IPS-20b (cell line): ENCODE data around the gene DNAJC27.

Experiments used
- H3K27ac ChIP-seq: one replicate; pipeline ENCODE4 v1.5.1; 2013; ENCODE audit warnings: low read length
- H3K27me3 ChIP-seq: 2 replicates; pipeline ENCODE4 v1.6.1; 2013; ENCODE audit warnings: mild to moderate bottlenecking, low read length, inconsistent platforms; ENCODE audit not compliant: insufficient read depth
- H3K36me3 ChIP-seq: 2 replicates; pipeline ENCODE4 v1.6.1; 2013; ENCODE audit warnings: low read depth, mild to moderate bottlenecking, inconsistent platforms, low read length, moderate library complexity; ENCODE audit not compliant: insufficient read depth
- H3K4me1 ChIP-seq: 2 replicates; pipeline ENCODE4 v1.6.1; 2013; ENCODE audit warnings: mild to moderate bottlenecking, control low read depth, inconsistent platforms, low read length, moderate library complexity; ENCODE audit not compliant: insufficient read depth
- H3K4me3 ChIP-seq: 2 replicates; pipeline ENCODE4 v1.5.1; 2013; ENCODE audit warnings: mild to moderate bottlenecking, low read length, inconsistent platforms
- H3K9ac ChIP-seq: 2 replicates; pipeline ENCODE4 v1.6.1; 2013; ENCODE audit warnings: low read depth, mild to moderate bottlenecking, inconsistent platforms, low read length, moderate library complexity
- H3K9me3 ChIP-seq: 2 replicates; pipeline ENCODE4 v1.6.1; 2013; ENCODE audit warnings: mild to moderate bottlenecking, low read depth, low read length, inconsistent platforms; ENCODE audit not compliant: insufficient read depth

Gene DNAJC27

GRCh38 chr2:24943427-24944053 is 28.2 kb downstream of the DNAJC27 start:
- no peak overlapping the region for H3K27ac ChIP-seq
- no peaks in the 10 kb centered on the region for H3K9me3 ChIP-seq
- H3K4me3 ChIP-seq: no peak overlapping the region
- no peaks in the 10 kb centered on the region for H3K27me3 ChIP-seq
- no peak overlapping the region for H3K9ac ChIP-seq
- H3K4me1 ChIP-seq: no peaks in the 10 kb centered on the region
- H3K36me3 ChIP-seq: peaks cover 29% of the 10 kb centered on the region

DNA sequence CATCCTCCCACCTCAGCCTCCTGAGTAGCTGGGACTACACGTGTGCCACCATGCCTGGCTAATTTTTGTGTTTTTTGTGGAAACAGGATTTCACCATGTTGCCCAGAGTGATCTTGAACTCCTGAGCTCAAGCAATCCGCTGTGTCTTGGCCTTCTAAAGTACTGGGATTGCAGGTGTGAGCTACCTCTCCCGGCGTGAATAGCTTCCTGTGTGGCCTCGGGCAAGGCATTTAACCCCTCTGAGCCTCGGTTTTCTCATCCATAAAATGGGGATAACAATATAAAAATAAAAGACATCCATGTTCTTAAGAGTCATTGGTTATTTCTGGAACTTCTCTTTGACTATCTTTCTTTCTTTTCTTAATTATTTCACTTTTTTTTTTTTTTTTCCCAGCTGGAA is 32.4 kb downstream of the DNAJC27 start:
- Histone ChIP-seq H3K27ac (no peak overlapping the region), H3K9me3 (no peaks in the 10 kb centered on the region), H3K27me3 (no peaks in the 10 kb centered on the region)

DNA sequence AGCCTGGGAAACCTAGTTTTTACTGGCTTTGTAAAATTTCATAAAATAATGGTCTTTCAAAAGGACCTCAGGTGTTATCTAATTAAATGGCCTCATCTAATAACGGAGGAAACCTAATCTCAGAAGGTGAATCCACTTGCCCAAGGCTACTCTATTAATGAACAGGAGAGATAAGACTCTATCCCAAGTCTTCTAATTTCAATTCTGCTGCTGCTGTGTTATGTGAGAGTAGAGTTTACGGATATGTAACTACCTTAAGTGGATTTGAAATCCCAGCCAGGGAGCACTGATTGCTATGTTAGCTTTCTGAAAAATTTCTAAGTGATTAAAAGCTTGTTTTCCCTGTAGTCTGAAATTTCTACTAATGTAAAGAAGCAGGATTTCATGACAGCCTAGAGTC is 34.5 kb downstream of the DNAJC27 start:
- Histone ChIP-seq H3K27me3 (no peaks in the 10 kb centered on the region), H3K9ac (no peak overlapping the region), H3K9me3 (no peaks in the 10 kb centered on the region), H3K27ac (no peak overlapping the region), H3K36me3 (no peaks in the 10 kb centered on the region), H3K4me1 (no peaks in the 10 kb centered on the region), H3K4me3 (no peak overlapping the region)

More for the DNA sequence above, 32.4 kb downstream of the DNAJC27 start:
- no peaks in the 10 kb centered on the region for H3K36me3 ChIP-seq
- no peak overlapping the region for H3K4me3 ChIP-seq
- no peaks in the 10 kb centered on the region for H3K4me1 ChIP-seq
- no peak overlapping the region for H3K9ac ChIP-seq

DNA sequence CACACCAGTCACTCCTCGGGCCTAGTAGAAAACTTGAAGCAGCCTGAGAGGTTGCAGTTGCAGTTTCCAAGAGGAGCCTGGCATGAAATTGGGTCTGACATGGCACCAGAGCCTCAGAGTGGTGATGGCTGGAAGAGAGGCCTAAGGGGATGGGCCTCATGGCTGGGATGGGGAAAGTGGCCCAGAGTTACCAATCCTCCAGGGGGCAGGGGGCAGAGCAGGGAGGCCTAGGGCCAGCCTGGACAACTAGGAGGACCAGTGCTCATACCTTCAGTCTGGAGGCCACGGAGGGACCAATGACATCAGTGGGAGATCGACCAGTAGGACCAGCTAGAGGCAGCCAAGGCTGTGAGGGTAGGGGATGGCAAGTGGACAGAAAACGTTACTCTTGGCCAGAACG is 36.6 kb downstream of the DNAJC27 start:
- H3K36me3 ChIP-seq: no peaks in the 10 kb centered on the region
- no peaks in the 10 kb centered on the region for H3K27me3 ChIP-seq
- H3K4me1 ChIP-seq: peaks cover 3% of the 10 kb centered on the region; the same call in 1 of the 2 replicates
- H3K27ac ChIP-seq: no peak overlapping the region
- no peak overlapping the region for H3K4me3 ChIP-seq
- no peaks in the 10 kb centered on the region for H3K9me3 ChIP-seq
- no peak overlapping the region for H3K9ac ChIP-seq

DNA sequence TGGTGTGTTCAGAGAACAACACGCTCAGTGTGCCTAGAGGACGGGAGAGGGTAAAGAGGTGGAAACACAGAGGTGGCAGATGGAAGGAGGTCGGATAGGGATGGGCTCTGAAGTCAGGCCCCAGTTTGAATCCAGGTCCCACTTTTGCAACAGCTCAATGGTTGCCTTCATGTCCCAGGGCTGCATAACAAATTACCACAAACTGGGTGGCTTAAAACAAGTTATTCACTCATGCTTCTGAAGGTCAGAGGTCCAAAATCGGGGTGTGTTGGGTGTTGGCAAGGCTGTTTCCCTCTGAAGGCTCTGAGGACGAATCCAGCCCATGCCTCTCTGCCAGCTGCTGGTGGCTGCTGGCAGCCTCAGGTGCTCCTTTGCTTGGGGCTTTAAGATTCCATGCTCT is 39.0 kb downstream of the DNAJC27 start:
- Histone ChIP-seq H3K4me1 (peaks cover 3% of the 10 kb centered on the region; the same call in 1 of the 2 replicates), H3K36me3 (no peaks in the 10 kb centered on the region), H3K4me3 (no peak overlapping the region), H3K27ac (no peak overlapping the region), H3K9ac (no peak overlapping the region), H3K27me3 (no peaks in the 10 kb centered on the region), H3K9me3 (no peaks in the 10 kb centered on the region)

- H3K4me3 ChIP-seq: no peak overlapping the region
- H3K4me1 ChIP-seq: peaks cover 3% of the 10 kb centered on the region; the same call in 1 of the 2 replicates
- H3K9ac ChIP-seq: no peak overlapping the region
- no peaks in the 10 kb centered on the region for H3K27me3 ChIP-seq
- no peaks in the 10 kb centered on the region for H3K36me3 ChIP-seq
- no peak overlapping the region for H3K27ac ChIP-seq
- H3K9me3 ChIP-seq: no peaks in the 10 kb centered on the region
Measured at GRCh38 chr2:24930768-24931167, 41.0 kb downstream of the DNAJC27 start.

DNA sequence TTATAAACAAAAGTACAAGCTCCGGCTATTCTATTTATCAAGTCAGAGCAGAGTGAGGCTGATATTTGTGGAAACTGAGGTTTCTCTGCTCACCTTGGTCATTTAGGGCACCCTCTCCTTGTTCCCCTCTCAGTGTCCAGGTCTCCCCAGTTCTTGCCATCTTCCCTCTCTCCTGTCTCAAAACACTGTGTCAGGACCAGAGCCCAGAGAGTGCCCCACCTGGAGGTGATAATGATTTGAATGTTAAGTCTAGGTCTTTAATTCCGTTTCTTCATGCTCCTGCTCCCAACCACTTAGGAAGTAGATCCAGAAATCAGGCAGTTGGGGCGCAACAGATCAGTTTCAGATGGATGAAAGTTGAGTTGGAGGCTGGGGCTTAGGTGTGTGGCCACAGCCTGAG is 42.5 kb downstream of the DNAJC27 start:
- H3K27ac ChIP-seq: no peak overlapping the region
- H3K36me3 ChIP-seq: no peaks in the 10 kb centered on the region
- no peak overlapping the region for H3K4me3 ChIP-seq
- no peaks in the 10 kb centered on the region for H3K9me3 ChIP-seq
- no peak overlapping the region for H3K9ac ChIP-seq
- H3K27me3 ChIP-seq: no peaks in the 10 kb centered on the region
- peaks cover 3% of the 10 kb centered on the region; the same call in 1 of the 2 replicates for H3K4me1 ChIP-seq

DNA sequence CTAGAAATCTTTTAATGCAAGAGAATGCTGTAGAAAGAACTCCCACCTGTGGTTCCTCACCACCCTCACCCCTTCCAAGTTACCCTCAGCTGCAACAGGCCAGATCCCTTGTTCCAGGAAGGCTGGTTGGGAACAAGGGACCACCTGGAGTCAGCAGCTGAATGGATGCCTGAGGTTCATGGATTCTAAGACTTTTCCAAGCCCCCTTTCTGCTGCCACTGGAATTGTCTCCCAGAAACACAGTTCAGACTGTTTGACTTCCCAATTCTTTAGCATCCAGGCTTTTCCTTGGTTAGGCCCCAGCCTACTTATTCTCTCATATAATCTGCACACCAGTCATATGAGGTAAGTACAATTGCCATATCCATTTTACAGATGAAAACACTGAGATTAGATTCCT is 43.7 kb downstream of the DNAJC27 start:
- no peaks in the 10 kb centered on the region for H3K9me3 ChIP-seq
- no peaks in the 10 kb centered on the region for H3K36me3 ChIP-seq
- H3K27me3 ChIP-seq: no peaks in the 10 kb centered on the region
- no peak overlapping the region for H3K27ac ChIP-seq
- peaks cover 3% of the 10 kb centered on the region; the same call in 1 of the 2 replicates for H3K4me1 ChIP-seq
- no peak overlapping the region for H3K9ac ChIP-seq
- H3K4me3 ChIP-seq: no peak overlapping the region

- Histone ChIP-seq H3K9me3 (no peaks in the 10 kb centered on the region), H3K9ac (peak overlapping the region; percentile 7; the same call in 1 of the 2 replicates), H3K4me3 (no peak overlapping the region), H3K36me3 (no peaks in the 10 kb centered on the region), H3K27me3 (no peaks in the 10 kb centered on the region), H3K27ac (no peak overlapping the region), H3K4me1 (peaks cover 3% of the 10 kb centered on the region; the same call in 1 of the 2 replicates)
Measured at GRCh38 chr2:24926602-24927252, 45.0 kb downstream of the DNAJC27 start.

GRCh38 chr2:24926220-24926601 is 45.5 kb downstream of the DNAJC27 start:
- Histone ChIP-seq H3K9ac (no peak overlapping the region), H3K27me3 (no peaks in the 10 kb centered on the region; the same call in 1 of the 2 replicates), H3K4me3 (no peak overlapping the region), H3K4me1 (peaks cover 2% of the 10 kb centered on the region; the same call in 1 of the 2 replicates), H3K9me3 (no peaks in the 10 kb centered on the region), H3K27ac (no peak overlapping the region), H3K36me3 (no peaks in the 10 kb centered on the region)

DNA sequence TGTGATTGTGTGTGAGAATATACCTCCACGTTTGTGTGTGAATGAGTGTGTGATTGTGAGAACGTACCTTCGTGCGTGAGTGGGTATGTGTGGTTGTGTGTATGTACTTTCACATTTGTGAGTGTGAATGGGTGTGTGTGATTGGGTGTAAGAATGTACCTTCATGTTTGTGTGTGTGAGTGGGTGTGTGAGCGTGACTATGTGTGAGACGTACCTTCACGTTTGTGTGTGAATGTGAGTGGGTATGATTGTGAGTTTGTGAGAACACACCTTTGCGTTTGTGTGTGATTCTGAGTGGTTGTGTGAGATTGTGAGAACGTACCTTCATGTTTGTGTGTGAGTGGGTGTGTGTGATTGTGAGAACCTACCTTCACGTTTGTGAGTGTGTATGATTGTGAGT is 45.9 kb downstream of the DNAJC27 start:
- Histone ChIP-seq H3K27ac (no peak overlapping the region), H3K36me3 (no peaks in the 10 kb centered on the region), H3K9ac (no peak overlapping the region), H3K4me1 (no peaks in the 10 kb centered on the region), H3K27me3 (peaks cover 3% of the 10 kb centered on the region), H3K9me3 (no peaks in the 10 kb centered on the region), H3K4me3 (no peak overlapping the region)

DNA sequence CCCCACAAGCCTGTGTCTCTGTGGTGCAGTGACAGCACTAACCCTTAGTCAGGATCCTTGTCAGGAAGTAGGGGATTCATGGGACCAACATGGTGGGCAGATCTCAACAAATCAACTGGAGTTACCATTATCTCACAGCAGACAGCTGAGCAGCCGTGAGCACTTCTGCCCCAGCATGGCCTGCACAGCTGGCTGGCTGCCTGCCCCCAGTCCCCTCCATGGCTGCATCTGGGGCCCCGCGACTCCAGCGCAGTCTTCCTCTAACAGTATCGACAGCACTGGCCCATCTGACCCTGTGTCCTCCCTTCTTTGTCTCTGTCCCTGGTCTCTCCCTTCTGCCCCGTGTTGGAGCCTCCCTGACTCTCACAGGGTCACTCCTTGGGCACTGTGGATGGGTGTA is 47.0 kb downstream of the DNAJC27 start:
- peaks cover 6% of the 10 kb centered on the region for H3K27me3 ChIP-seq
- no peak overlapping the region for H3K9ac ChIP-seq
- no peaks in the 10 kb centered on the region for H3K4me1 ChIP-seq
- H3K27ac ChIP-seq: no peak overlapping the region
- no peak overlapping the region for H3K4me3 ChIP-seq
- no peaks in the 10 kb centered on the region for H3K9me3 ChIP-seq
- no peaks in the 10 kb centered on the region for H3K36me3 ChIP-seq
